ENCODE data around the gene TMEM131L.

DNA sequence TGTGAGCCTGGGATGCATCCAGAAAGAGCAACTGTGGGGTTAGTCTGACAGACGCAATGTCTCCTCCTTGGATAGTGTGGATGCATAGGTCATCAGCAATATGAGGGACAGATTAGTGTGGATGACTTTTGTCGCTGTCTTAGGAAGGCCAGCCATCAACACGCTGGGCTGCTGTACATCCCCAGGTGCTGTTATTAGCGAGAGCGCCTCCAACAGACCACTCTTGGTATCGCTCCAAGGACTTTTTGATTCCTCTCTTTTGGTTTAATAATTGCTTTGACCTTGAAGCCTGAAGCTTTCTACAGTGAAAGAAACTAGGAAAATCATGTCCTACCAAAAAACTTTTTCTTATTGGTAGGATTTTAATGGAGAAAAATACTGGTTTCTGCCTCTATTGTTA lies 76.7 kb downstream of the TMEM131L start:
- TF ChIP-seq SMC3 (IDR thresholded peaks at IDR 0.05) (no peak), KDM1A (IDR thresholded peaks at IDR 0.05; ENCODE audit: low read depth) (no peak), RNF2 (IDR thresholded peaks at IDR 0.05; ENCODE audit: borderline replicate concordance, low read depth) (no peak), CHD2 (IDR thresholded peaks at IDR 0.05; ENCODE audit: low read length, partially characterized antibody) (no peak), PHF8 (IDR thresholded peaks at IDR 0.05; ENCODE audit: borderline replicate concordance, low read depth) (no peak), EP300 (IDR thresholded peaks at IDR 0.05) (no peak), POLR2A (IDR thresholded peaks at IDR 0.05; ENCODE audit: low read length) (no peak)
- TF ChIP-seq, protein P1, sequence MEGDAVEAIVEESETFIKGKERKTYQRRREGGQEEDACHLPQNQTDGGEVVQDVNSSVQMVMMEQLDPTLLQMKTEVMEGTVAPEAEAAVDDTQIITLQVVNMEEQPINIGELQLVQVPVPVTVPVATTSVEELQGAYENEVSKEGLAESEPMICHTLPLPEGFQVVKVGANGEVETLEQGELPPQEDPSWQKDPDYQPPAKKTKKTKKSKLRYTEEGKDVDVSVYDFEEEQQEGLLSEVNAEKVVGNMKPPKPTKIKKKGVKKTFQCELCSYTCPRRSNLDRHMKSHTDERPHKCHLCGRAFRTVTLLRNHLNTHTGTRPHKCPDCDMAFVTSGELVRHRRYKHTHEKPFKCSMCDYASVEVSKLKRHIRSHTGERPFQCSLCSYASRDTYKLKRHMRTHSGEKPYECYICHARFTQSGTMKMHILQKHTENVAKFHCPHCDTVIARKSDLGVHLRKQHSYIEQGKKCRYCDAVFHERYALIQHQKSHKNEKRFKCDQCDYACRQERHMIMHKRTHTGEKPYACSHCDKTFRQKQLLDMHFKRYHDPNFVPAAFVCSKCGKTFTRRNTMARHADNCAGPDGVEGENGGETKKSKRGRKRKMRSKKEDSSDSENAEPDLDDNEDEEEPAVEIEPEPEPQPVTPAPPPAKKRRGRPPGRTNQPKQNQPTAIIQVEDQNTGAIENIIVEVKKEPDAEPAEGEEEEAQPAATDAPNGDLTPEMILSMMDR (IDR thresholded peaks at IDR 0.05): no peak

All from A549 (cell line).